Colonic mucosa (tissue), 4 donors: Measurements from ENCODE around the gene LIM2. TPM values are rescaled to one million over a fixed set of nuclear protein-coding genes. Genes with fewer than 3 reads are reported as not detected.

Experiments
- DNase-seq: peaks from one replicate; pipeline ENCODE4 v3.0.0-alpha.2; 2020
- H3K27ac ChIP-seq: fragments of 200-600 bp; one replicate; pipeline ENCODE4 v1.8.0; 2021
- H3K27me3 ChIP-seq: fragments of 200-600 bp; one replicate; pipeline ENCODE4 v1.8.0; 2021
- H3K36me3 ChIP-seq: fragments of 200-600 bp; one replicate; pipeline ENCODE4 v1.8.0; 2021
- H3K4me1 ChIP-seq: fragments of 200-600 bp; one replicate; pipeline ENCODE4 v1.8.0; 2021; ENCODE audit warnings: mild to moderate bottlenecking
- H3K4me3 ChIP-seq: fragments of 200-600 bp; one replicate; pipeline ENCODE4 v1.8.0; 2021
- H3K9ac ChIP-seq, 2 donors: one replicate each; pipeline ENCODE4 v1.7.0; 2013; ENCODE audit warnings: control low read depth in 2 of 2, low read depth in 2 of 2, low read length in 2 of 2
- H3K9me3 ChIP-seq: fragments of 200-600 bp; one replicate; pipeline ENCODE4 v1.8.0; 2021
- CTCF ChIP-seq: fragments of 200-600 bp; IDR thresholded peaks from one replicate; pipeline ENCODE4 v1.8.0; 2022; ENCODE audit warnings: antibody characterized with exemption, mild to moderate bottlenecking
- intact Hi-C: fragments of 100-400 bp; cut with DNase I; formaldehyde crosslinking; loops from one replicate; pipeline ENCODE4 v1.14.1; 2022
- total RNA-seq, 2 donors: library from RNA; stranded (reverse); fragmentation: NEBNext Ultra II Directional in 1 of 2; extraction: Animal tissue kit (Norgen Biotek cat#: 25700) in 1 of 2; gene quantifications; one replicate each; pipeline ENCODE4 v1.2.1, GENCODE V29; 2021
- donor health status: healthy.
- donor health status: DM: no; HTN: no; CAD: no.
- donor health status: DM: no; HTN: no; CAD: no.

The LIM2 gene
- total RNA-seq, 2 donors from 2014 or later, result not detected

DNA sequence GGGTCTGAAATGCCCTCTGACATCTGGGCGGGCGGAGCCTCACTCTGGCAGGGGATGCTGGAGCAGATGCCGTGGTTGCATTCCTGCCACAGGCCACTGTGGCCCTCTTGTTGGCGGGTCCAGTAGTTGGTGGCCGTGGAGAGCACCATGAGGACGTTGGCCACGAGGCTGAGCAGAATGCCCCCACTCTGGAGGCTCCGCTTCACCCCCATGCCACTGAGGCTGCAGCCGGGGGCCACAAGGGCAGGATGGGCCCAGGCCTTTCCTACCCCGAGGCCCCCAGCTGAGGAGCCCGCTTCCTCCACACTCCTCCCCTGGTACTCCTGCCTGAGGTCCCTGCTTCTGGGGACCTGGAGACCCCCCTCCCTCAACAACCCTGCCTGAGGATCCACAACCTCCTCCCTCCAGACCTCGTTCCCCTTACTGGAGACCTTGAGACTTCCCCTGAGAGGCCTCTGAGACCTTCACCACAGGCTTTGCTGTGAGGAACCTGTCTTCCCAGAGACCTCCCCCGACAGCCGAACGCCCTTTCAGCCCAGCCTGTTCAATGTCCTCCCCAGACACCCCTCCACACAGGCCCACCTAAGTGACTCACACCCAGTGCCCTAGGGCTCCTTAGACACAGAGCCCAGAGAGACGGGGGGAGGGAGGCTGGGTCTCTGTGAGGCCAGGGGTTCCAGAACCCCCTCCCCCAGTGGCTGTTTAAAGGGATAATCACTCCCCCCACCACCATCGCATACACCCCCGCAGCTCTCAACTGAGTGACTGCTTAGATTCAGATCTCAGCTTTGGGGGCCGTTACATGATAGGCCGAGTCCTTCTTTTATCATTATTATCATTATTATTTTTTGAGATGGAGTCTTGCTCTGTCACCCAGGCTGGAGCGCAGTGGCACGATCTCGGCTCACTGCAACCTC lies 19.1 kb downstream of the LIM2 start, which contains the start of gene CLDND2:
Gene CLDND2 (minus strand): TSS at position 638 of the 917 bp plus-strand sequence. CDS start 426 bp downstream, at position 212.
- peak within 1 kb of the TSS; percentile 91 for H3K27ac ChIP-seq
- intact Hi-C loops, result loop anchor here (2.0 kb wide), 1 partner anchor 26 kb away; no protein-coding TSS in a partner anchor
- H3K4me1 ChIP-seq, result peaks cover 10% of the 10 kb centered on the region
- H3K36me3 ChIP-seq, result no peaks in the 10 kb centered on the region
- H3K9ac ChIP-seq, result peak within 1 kb of the TSS; percentile 82 to 100
- no peaks in the 10 kb centered on the region for H3K9me3 ChIP-seq
- peak within 1 kb of the TSS; percentile 76 for H3K4me3 ChIP-seq
- no peak for DNase-seq
- no peak for TF ChIP-seq CTCF
- H3K27me3 ChIP-seq, result no peaks in the 10 kb centered on the region

GRCh38 chr19:51367565-51368365 lies 20.0 kb downstream of the LIM2 start:
- TF ChIP-seq CTCF, result no peak
- H3K9ac ChIP-seq, result peak overlapping the region; percentile 82 to 100
- H3K27me3 ChIP-seq, result no peaks in the 10 kb centered on the region
- peaks cover 10% of the 10 kb centered on the region for H3K4me1 ChIP-seq
- H3K9me3 ChIP-seq, result no peaks in the 10 kb centered on the region
- H3K27ac ChIP-seq, result peak overlapping the region; percentile 91
- peak; percentile 100 for DNase-seq
- no peaks in the 10 kb centered on the region for H3K36me3 ChIP-seq
- peak overlapping the region; percentile 76 for H3K4me3 ChIP-seq
- intact Hi-C loops, result loop anchor here (2.0 kb wide), 1 partner anchor 27 kb away; no protein-coding TSS in a partner anchor

GRCh38 chr19:51367255-51367564 lies 20.6 kb downstream of the LIM2 start:
- Histone ChIP-seq H3K36me3 (no peaks in the 10 kb centered on the region), H3K27ac (peak overlapping the region; percentile 91), H3K27me3 (no peaks in the 10 kb centered on the region), H3K4me3 (peak overlapping the region; percentile 76), H3K9me3 (no peaks in the 10 kb centered on the region), H3K9ac (peak overlapping the region; percentile 94 to 100), H3K4me1 (peaks cover 10% of the 10 kb centered on the region)
- TF ChIP-seq CTCF, result no peak
- intact Hi-C loops, result no loop called here
- no peak for DNase-seq

DNA sequence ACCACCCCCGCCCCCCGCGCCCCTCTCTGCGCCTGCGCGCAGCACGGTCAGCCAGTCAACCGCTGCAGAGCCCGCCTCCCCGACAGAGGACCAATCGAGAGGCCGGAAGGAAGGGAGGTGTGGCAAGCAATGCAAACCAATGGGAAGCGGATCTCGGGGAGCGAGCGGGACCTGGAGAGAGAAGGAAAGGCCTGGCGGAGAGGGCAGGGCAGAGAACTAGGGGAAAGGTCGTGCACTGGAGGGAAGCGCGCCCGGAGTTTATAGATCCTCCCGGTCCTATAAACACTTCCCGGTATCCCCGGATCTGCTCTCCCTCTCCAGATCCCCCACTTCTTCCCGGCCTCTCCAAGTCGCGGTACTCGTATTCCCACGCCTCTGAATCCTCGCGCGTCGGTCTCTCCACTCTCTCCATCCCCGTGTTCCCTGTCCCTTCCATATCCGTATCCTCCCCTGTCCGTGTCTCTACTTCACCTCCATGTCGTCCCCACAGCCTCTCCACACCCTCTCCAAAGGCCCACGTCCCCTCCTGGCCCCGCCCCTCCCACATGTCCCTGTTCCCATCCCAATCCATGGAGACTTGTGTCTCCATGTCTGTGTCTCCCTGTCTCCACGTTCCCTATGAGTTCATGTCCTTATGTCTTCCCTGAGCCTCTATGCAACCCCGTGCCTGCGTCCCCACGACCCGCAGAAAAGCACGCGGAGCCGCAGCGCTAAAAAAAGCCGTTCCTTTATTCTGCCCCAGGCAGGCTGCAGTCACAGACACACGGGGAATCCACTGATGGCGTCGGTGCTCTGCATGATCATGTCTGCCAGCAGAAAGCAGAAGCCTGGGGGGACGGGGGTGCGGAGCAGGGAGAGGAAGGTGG lies 21.2 kb downstream of the LIM2 start:
- Histone ChIP-seq H3K4me1 (peaks cover 10% of the 10 kb centered on the region), H3K27me3 (no peaks in the 10 kb centered on the region), H3K27ac (peak overlapping the region; percentile 91), H3K36me3 (no peaks in the 10 kb centered on the region), H3K9me3 (no peaks in the 10 kb centered on the region), H3K9ac (peak overlapping the region; percentile 96 to 100), H3K4me3 (peak overlapping the region; percentile 76)
- intact Hi-C loops, result no loop called here
- DNase-seq, result peak; percentile 99
- no peak for TF ChIP-seq CTCF

DNA sequence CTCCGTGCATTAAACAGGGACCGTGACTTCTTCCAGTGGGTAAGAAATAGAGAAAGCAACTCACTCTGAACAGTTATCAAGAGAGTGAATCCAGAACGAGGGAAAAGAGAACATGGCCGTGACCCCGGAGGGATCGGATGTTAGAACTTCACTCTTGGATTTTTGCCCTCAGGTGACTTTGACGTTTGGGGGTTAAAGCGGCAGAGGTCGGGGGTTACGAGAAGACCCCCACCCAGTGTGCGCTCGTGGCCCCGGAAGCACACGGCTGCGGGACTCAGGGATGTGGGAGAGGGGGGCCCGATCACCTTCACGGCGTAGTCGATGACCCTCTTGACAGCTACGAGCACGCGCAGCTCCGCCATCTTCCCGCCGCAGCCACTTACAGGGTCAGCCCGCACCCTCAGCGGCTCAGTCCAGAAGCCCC lies 21.8 kb downstream of the LIM2 start, which contains the start of gene ETFB:
Gene ETFB (minus strand): TSS at position 424 of the 424 bp plus-strand sequence. CDS start 62 bp downstream, at position 362.
- Histone ChIP-seq H3K9ac (peak within 1 kb of the TSS; percentile 96 to 100), H3K27me3 (no peaks in the 10 kb centered on the region), H3K36me3 (no peaks in the 10 kb centered on the region), H3K4me3 (peak within 1 kb of the TSS; percentile 76), H3K4me1 (peaks cover 10% of the 10 kb centered on the region), H3K27ac (peak within 1 kb of the TSS; percentile 91), H3K9me3 (no peaks in the 10 kb centered on the region)
- no peak for DNase-seq
- TF ChIP-seq CTCF, result no peak
- intact Hi-C loops, result no loop called here
